GM10847 (cell line): ENCODE data around the gene RACGAP1.

ENCODE experiments used
- POLR2A ChIP-seq: IDR thresholded peaks from 2 replicates; pipeline ENCODE4 v1.6.1; 2011; ENCODE audit not compliant: insufficient read length; ENCODE audit errors: extremely low read depth

Gene RACGAP1

DNA sequence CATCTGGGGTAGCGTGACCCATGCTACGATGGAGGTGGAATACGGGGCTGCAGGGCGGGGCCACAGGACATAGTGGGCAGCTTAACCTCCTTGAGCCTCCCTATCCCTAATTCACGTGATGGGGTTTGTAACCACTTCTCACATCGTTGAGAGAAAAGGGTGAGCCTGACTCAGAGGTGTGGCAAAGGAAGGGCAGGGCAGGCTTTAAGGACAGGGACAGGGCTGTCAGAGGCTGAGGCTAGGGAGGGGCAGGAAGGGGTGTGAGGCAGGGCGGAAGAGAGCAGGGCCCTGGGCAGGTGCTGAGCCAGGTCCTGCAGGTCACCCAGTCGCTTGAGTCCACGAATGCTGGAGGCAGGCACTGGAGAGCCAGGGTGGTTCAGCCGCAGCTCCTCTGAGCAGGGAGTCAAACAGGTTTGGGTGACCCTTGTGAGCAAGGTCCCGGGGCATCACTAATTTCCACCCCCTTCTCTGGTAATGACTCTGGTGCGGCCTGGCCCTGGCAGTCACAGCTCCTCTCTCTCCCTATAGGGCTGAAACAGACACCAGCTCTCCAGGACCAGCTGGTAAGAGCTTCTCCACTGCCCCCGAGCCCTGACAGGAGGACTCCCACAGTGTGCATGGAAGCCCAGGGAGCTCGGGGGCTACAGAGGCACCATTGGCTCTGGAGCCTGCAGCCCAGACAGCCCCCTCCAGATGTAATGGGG, 82.2 kb downstream of the RACGAP1 start:
- TF ChIP-seq POLR2A, result no peak

- TF ChIP-seq POLR2A, result no peak
Observed at GRCh38 chr12:49942512-49942893, 82.8 kb downstream of the RACGAP1 start.

DNA sequence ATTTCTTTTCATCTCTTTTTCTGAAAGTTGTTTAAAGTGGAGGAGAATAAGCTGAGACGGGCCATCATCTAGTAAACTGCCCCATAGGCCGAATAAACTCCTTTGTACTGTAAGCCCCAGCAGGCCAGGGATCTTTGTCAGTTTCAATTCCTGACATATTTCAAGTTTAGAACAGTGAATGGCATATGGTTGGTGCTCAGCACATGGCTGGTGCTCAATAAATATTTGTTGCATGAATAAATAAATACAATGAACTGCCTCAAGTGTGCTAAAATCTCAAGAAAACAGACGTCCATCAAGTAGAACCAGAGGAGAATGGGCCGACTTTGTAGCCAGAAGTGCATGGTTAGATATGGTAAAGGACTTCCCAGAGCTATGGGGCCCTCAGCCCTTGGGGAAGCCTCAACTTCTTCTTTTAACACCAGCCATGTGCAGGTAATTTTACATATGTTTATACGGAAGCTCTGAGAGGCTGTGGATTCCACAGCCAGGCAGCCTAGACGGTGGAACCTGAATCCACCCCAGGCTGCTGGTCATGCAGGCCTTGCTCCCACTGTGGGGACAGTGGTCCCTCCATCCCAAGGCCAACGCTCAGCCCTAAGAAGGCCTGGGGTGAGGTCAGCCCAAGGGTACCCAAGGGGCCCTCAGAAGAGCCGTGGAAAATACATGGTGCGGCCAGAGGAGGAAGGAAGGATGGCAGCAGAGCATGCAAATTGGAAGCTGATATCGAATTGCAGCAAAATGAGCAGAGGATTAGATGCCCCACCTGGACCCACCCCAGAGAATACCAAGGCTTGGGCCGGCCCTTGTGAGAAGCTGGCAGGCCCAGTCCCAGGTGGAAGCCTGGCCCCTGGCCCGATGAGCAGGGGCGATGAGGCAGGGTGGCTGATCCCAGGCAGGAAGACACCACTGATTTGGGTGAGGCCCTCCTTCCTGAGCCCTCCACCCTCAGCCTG, 83.5 kb downstream of the RACGAP1 start:
- TF ChIP-seq POLR2A, result no peak

GRCh38 chr12:49939707-49940106, 85.6 kb downstream of the RACGAP1 start:
- no peak for TF ChIP-seq POLR2A

DNA sequence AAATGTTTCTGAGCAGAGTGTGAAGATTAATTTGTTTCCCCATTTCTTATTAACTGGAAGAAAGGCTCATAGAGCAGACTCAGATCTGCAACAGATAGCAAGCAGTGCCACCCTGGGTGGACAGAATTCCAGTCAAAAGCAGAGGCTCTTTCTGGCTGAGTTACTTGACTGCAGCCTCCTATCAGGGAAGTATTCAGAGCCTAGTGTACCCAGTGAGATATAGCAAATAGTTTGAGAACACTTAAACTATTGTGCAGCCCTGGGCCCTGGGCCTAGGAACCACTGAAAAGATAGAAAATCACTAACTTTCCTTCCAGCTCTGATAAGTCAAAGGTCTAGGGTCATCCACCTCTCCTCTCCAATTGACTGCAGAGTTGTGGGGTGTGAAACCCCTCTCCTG, 86.0 kb downstream of the RACGAP1 start:
- no peak for TF ChIP-seq POLR2A
